Stimulated activated CD4-positive, alpha-beta T cell treated with anti-CD3 and anti-CD28 coated beads, TNF-alpha, amount 100 ng/mL, for 48 hours (primary cell): ENCODE data around the gene MAP7D1.
"Not testable (repeated sequence)": the region's sequence is repeated elsewhere in the genome, so short reads cannot be mapped to it uniquely, and the experiment has no call there.

Experiments
- DNase-seq, 3 donors: peaks; one replicate each; pipeline ENCODE4 v3.0.0-alpha.2; 2020; ENCODE audit warnings: low read depth in 3 of 3

Gene MAP7D1

GRCh38 chr1:36199934-36200741 is 44.2 kb downstream of the MAP7D1 start:
- DNase-seq: no peak

DNA sequence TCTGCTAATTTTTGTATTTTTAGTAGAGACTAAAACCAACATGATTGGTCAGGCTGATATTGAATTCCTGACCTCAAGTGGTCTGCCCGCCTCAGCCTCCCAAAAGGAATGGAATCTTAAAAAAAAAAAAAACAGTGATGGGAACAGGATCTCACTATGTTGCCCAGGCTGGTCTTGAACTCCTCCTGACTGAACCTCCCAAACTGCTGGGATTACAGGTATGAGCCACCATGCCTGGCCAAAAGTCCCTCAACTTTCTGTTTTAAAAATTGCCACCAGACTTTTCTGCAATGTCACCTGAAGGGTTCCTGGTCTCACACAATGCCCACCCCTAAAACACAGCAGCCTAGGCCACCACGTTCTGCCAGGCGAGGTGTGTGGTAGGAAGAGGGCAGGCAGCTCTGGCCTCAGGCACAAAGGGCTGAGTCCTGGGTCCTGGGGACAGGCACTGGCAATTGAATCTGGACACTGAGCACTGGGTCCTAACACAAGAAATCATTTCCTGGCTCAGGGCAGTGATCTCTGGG is 47.1 kb downstream of the MAP7D1 start:
- DNase-seq: no peak

- DNase-seq: no peak
Measured at GRCh38 chr1:36203554-36204346, 47.8 kb downstream of the MAP7D1 start.

GRCh38 chr1:36204347-36204909 is 48.5 kb downstream of the MAP7D1 start:
- no peak for DNase-seq

DNA sequence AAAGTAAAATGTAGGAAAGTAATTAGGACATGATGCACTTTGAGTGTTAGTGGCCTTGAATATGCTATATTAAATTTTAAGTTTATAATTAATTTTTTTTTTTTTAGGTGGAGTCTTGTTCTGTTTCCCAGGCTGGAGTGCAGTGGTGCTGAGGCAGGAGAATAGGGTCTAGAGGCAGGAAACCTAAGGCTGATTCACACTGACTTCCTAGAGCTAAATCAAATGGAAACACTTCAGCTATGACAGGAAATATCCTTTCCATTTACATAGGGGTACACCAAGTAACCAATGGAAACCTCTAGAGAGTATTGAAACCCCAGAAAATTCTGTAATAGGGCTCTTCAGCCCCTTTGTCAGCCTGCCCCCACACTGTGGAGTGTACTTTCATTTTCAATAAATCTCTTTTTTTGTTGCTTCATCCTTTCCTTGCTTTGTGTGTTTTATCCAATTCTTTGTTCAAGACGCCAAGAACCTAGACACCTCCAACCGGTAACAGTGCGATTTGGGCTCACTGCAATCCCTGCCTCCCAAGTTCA is 50.4 kb downstream of the MAP7D1 start:
- no peak for DNase-seq

GRCh38 chr1:36207339-36207738 is 51.4 kb downstream of the MAP7D1 start:
- DNase-seq: no peak

DNA sequence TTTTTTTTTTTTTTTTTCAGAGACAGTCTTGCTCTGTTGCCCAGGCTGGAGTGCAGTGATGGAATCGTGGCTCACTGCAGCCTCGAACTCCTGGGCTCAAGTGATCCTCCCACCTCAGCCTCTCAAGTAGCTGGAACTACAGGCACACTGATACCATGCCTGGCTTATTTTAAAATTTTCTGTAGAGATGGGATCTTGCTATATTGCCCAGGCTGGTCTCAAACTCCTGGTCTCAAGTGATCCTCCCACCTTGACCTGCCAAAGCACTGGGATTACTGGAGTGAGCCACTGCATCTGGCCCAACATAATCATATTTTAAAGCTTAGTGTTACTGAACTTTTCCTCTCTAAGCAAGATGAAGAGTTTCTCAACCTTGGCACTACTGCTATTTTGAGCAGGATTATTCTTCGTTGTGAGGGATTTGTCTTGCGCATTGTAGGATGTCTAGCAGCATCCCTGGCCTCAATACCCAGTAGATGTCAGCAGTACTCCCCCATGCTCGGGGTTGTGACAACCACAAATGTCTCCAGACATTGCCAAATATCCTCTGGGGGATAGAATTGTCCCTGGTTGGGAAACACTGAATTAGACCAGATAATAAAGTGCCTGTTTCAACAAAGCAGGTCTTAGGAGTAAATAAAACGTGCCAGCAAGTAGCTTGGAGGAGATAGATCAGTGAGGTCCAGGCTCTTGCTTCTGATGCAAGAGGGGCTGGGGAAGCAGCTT is 53.2 kb downstream of the MAP7D1 start:
- no peak for DNase-seq

DNA sequence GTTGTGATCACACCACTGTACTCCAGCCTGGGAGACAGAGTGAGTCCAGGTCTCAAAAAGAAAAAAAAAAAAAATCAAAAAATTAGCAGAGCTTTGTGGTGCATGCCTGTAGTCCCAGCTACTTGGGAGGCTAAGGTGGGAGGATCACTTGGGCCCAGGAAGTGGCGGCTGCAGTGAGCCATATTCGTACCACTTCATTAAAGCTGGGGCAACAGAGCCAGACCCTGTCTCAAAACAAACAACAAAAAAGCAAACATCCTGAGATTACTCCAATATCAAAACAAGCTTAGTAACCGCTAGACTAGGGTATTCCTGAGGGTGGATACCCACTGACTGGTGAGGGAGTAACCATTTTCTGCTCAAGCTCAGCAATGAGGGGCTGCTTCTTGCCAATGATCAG is 55.3 kb downstream of the MAP7D1 start:
- DNase-seq: no peak

DNA sequence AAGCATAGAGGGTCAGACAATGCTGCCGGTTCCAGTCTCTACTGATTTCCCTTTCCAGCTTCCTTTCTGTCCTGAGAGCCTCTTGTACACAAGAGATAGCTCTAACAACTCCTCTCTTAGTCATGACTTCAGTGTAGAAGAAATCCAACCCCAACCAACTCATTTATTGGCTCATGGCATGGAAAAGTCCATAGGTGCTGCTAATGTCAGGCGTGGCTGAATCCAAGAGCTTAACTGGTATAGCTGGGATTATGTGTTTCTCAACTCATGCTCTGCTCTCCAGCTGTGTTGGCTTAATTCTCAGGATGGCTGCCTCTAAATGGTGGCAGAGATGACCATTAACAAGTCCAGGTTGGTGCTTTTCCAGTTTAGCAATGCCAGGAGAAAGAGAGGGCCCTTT is 55.9 kb downstream of the MAP7D1 start:
- no peak for DNase-seq

DNA sequence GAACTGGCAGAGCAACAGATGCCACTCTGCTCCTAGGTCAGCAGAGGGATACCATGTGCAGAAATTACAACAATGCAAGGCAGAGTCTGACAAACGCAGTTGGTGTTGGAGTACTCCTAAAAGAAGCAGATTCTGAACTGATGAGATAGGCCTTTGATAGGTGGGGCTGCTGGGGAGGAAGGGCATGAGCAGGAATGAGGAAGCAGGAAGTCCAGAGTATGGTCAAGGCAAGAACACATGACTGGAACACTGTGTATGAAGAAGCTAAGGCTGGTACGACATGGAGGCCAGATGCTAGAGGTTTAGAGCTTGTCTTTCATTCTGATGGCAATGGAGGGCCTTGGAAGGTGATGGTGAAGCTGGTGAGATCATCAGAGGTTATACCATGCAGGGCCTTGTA is 56.8 kb downstream of the MAP7D1 start:
- no peak for DNase-seq

GRCh38 chr1:36217670-36218069 is 61.7 kb downstream of the MAP7D1 start:
- no peak for DNase-seq

DNA sequence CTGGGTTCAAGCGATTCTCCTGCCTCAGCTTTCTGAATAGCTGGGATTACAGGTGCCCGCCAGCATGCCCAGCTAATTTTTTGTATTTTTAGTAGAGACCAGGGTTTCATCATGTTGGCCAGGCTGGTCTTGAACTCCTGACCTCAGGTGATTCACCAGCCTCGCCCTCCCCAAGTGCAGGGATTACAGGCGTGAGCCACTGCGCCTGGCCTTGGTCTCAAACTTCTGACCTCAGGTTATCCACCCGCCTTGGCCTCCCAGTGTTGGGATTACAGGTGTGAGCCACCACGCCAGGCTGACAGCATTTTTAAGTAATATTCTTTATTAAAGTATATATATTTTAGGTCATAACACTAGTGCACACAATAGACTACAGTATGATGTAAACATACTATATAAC is 65.9 kb downstream of the MAP7D1 start:
- not testable (repeated sequence) for DNase-seq

- no peak for DNase-seq
Measured at GRCh38 chr1:36222481-36223380, 66.8 kb downstream of the MAP7D1 start.

GRCh38 chr1:36223381-36223995 is 67.5 kb downstream of the MAP7D1 start:
- peak in 2 of 3 donors; percentile 7 to 39 for DNase-seq

DNA sequence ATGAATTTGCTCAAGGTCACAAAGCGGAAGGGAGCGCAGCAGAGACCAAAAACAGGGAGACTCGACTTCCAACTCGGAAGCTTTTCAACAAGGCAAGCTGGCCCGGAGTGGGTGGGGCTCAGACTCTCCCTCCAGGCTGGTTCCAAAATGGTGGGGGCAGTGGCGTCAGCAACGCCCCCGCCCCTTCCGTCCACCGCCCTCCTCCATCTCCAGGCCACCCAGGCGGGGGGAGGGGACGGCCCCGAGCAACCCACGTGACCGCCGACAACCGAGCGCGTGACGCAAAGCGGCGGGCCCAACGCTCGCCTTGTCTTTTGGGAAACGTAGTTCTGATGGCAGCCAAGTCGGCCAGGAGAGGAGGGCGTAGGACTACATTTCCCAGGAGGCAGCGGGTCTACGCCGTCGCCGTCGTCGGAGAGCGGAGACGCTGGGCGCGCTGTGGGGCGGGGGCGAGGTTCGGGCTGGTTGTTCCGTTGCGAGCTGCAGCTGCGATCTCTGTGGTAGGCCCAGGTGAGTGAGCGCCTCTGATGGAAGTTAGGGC is 68.1 kb downstream of the MAP7D1 start, which contains the start of gene THRAP3:
Gene THRAP3 (plus strand): TSS at position 448 of the 541 bp plus-strand sequence. CDS start 58,121 bp downstream, outside the sequence.
- peak; percentile 98 to 100 (median 99) for DNase-seq

GRCh38 chr1:36224537-36225282 is 68.8 kb downstream of the MAP7D1 start:
- peak in 2 of 3 donors; percentile 64 to 83 for DNase-seq

- DNase-seq: no peak
Measured at GRCh38 chr1:36225283-36225899, 69.4 kb downstream of the MAP7D1 start.

DNA sequence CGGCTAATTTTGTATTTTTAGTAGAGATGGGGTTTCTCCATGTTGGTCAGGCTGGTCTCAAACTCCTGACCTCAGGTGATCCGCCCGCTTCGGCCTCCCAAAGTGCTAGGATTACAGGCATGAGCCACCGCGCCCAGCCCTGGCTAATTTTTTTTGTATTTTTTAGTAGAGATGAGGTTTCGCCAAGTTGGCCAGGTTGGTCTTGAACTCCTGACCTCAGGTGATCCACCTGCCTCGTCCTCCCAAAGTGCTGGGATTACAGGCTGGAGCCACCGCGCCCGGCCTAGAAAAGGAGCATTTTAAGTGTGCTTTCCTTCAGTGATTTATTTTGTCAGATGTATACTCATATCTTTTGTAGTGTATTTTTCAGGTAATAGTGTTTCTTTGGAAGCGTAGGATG is 74.3 kb downstream of the MAP7D1 start:
- DNase-seq: not testable (repeated sequence)
